ENCODE results near the gene USP53.
"Not testable (repeated sequence)": the region's sequence is repeated elsewhere in the genome, so short reads cannot be mapped to it uniquely, and the experiment has no call there.

USP53 gene

DNA sequence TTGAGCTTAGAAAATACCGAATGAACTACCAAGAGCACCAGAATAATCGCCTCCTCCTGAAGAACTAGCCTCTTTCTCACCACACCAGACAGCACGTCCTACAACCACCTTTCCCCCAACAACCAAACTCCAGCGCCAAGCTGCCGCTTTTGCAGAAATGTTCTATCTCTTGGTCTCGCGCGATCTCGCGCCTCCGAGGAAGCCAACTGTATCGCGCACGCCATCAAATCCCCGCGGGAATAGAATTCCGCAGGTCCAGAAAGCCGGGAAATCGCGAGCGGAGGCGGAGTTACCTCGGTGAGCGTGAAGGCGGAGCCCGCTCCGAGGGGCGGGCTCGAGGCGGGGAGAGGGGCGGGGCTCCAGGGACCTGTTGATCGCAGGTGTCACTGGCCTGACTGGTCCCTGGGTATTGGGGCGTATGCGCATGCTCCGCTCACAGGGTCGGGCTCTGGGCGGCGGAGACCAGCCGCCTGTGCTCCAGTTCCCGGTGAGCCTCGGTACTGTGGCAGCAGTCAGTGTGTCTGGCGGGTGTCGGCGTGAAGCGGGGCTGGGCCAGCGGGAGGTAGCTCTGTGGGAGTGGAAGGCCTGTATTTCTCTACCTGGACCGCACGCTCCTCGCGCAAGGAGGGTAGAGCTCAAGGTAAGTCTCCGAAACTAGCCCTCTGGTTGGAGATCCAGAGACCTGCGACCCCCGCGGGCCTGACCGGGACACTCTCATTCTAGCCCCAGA is at the start of gene USP53:
USP53 (plus strand) TSS at position 480 of the 730 bp plus-strand sequence. CDS start 27,047 bp downstream, outside the sequence.
- DNase-seq = peak; percentile 66 to 99 (median 88)

DNA sequence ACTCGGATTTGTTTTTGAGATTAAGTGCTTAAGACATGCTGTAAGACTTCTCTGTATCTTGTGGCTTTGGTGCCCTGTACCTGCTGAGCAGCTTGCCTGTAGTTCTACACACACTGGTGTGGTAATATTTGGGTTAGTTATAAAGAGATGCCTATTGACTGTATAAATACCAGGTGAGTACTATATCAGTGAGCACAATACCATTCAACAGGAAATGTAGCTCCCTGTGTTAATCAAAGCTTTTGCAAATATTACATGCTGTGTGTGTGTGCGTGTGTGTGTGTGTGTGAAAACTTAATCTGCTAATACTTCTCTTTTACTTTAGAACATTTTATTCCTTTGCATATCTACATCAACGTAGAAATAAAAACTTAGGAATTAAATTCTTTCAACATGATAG is 46.7 kb upstream of the USP53 start:
- no peak for DNase-seq

DNA sequence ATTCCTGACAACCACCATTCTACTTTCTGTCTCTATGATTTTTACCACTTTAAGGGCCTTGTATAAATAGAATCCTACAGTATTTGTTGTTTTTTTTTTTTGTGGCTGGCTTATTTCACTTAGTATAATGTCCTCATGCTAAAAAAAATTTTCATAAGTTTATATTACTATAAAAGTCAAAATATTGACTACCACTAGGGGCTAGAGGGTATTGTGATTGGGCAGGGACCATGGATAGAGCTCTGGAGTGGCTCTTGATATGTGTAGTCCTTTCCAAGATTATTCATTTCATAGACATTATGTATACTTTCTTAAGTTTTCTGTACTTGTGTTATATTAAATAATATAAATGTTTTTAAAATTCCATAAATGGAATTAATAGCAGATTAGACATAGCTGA is 42.3 kb upstream of the USP53 start:
- no peak for DNase-seq

DNA sequence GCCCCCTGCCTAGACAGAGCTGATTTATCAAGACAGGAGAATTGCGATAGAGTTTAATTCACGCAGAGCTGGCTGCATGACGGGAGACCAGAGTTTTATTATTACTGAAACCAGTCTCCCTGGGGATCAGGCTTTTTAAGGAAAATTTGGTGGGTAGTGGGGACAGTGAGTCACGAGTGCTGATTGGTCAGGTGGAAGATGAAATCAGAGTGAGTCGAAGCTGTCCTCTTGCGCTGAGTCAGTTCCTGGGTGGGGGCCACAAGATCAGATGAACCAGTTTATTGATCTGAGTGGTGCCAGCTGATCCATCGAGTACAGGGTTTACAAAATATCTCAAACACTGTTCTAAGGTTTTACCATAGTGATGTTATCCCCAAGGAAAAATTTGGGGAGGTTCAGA is 40.3 kb upstream of the USP53 start:
- no peak for DNase-seq

DNA sequence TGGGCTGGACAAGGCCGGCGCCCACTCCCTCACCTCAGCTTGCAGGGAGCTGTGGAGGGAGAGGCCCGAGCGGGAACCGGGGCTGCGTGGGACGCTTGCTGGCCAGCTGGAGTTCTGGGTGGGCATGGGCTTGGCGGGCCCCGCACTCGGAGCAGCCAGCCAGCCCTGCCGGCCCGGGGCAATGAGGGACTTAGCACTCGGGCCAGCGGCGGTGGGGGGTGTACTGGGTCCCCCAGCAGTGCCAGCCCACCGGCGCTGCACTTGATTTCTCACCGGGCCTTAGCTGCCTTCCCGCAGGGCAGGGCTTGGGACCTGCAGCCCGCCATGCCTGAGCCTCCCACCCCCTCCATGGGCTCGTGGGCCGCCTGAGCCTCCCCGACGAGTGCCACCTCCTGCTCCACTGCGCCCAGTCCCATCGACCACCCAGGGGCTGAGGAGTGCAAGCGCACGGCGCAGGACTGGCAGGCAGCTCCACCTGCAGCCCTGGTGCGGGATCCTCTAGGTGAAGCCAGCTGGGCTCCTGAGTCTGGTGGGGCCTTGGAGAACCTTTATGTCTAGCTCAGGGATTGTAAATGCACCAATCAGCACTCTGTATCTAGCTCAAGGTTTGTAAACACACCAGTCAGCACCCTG is 38.7 kb upstream of the USP53 start:
- not testable (repeated sequence) for DNase-seq

DNA sequence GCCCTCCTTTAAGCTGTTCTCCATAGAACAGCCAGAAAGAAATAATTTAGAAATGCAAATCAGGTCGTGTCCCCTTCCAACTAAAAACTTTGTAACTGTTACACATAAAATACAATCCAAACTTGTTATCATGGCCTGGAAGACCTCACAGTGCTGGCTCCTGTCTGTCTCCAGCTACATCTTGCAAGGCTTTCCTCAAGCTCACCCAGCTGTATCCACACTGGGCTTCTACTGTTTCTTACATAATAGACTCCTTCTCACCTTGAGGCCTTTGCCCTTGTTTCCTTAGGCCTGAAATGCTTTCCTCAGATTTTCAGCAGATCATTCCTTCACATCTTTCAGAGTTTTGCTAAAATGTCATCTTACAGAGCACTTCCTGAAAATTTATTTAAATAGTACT is 33.5 kb upstream of the USP53 start:
- no peak for DNase-seq

DNA sequence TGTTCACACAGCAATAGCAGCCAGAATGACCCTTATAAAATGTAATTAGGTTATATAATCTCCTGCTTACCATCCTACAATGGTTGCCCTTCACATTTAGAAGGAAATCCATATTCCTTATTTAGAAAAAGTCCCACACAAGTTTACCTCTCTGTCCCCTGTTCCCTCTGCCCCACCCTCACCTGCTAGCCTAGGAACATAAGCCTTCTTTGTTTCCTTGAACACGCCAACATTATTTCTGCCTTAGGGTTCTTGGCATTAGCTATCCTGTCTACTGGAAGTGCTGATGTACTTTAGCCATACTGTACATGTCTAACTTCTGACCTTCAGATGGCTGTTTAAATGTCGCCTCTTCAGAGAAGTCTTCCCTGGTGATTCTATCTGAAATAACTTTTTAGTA is 28.4 kb upstream of the USP53 start:
- DNase-seq = no peak

DNA sequence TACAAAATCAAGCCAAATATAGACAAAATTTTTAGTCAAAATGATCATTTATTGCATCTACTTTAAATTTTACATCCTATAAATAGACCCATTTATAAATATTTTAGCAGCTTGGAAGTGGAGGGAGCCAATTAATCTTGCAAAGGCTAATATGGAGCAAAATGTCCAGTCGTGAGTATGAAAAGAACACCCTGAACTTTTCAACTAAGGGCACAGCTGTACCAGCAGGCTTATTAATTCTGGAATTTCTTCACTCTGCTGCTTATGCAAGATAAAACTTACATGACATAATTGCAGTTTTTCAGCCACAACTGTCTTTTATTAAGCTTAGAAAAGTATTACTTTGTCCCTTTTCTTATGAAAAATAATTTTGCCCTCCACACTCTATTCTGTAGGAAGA is 22.9 kb upstream of the USP53 start:
- no peak for DNase-seq

DNA sequence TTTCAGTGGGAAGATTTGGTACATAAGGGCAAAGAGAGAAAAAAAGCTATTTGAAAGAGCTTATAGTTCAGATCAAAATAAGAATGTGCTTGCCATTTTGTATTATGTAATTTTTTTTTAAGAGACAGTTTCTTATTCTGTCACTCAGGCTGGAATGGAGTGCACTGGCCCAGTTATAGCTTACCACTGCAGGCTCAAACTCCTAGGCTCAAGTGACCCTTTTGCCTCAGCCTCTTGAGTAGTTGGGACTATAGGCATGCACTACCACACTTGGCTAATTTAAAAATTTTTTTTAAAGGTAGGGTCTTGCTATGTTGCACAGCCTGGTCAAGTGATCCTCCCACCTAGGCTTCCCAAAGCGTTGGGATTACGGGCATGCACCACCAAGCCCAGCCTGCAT is 22.2 kb upstream of the USP53 start:
- no peak for DNase-seq

DNA sequence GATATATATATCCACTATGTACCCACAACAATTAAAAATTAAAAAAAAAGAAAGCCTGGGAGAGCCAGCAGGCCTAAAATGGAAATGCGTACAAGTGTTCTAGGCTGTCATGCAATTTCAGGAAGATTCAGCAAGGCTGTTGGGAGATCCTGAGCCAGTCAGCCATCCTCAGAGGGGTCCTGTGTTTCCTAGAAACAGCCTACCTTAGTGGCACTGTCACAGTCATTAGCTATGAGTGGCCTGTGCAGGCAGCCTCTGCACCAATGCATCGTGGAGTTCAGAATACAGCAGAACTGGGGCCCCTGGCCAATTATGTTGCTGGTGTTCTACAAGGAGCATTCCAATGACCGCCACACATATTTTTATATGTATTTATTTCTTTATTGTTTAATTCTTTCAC is 21.0 kb upstream of the USP53 start:
- no peak for DNase-seq

DNA sequence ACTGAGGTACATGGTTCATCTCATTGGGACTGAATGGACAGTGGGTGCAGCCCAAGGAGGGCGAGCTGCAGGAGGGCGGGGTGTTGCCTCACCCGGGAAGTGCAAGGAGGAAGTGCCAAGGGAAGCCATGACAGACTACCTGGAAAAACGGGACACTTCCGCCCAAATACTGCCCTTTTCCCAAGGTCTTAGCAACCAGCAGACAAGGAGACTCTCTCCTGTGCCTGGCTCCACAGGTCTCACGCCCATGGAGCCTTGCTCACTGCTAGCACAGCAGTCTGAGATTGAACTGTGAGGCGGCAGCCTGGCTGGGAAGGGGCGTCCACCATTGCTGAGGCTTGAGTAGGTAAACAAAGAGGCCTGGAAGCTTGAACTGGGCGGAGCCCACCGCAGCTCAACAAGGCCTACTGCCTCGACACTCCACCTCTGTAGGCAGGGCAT is 14.7 kb upstream of the USP53 start:
- no peak for DNase-seq

DNA sequence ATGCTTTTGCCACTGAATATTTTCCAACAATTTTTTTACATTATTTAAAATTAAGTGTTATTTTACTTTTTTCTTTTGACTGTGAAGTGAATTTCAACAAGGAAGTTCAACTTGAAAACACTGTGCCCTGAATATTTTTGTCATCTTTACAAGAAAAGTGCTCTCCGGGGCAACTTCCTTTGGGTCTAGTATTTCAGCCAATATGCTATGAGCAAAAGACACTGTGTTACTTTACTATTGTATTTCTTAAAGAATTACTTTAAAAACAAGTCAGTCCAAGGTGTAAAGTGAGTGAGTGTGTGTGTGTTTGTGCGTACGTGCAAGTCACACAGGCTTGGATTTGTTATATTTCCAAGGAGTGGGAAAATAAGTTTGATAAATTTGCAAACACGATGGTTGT is 7.6 kb upstream of the USP53 start:
- DNase-seq = no peak

DNA sequence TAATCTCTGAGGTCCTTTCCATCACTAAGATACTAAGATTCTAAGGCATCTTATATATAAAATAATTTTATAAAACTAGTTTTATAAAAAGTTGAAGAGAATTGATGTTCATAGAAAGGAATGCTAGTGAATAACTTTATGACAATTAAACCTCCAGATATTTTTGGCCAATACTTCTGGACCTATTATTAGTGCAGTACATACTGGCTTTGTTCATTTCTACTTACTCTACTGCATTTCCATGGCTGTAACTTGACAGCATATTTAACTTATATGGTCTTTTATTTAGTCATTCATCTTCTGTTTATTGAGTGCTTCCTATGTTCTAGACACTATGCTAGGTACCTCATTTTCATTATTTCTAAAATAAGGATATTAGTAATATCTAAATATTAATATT is 6.8 kb upstream of the USP53 start:
- DNase-seq = no peak

DNA sequence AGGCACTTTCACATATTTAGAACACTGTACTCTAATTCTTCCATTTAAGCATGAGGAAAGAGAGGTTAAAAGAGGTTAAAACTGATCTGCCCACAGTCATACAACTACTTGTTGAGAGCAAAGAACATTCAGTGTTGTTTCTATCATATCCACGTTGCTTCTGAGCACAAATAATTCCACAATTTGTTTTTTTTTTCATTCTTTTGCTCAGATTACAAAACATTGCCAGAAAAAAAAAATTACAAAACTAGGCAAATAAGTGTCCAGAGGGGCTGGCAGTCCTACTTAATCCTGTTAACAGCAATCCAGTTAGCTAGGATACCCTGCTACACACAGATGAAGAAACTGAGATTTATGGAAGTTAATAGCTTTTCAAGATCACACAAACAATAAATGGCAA is 6.3 kb upstream of the USP53 start:
- DNase-seq = no peak

DNA sequence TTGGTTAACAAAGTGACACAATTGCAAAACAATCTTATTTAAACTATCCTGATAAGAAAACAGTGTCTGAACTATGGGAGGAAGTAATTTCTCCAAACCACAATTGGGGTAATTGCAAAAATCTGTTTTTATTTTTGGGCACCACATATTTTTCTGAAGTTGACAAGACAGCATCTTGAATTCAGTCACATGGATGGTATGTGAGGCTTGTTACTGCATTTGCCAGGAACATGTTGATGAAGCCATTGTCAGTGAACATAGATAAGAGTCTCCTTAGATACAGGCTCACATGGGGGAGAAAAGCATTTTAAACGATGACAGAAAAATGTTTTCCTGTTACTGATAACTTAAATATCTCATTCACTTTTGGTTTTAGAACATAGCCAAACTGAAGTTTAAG is 5.5 kb upstream of the USP53 start:
- DNase-seq = no peak

DNA sequence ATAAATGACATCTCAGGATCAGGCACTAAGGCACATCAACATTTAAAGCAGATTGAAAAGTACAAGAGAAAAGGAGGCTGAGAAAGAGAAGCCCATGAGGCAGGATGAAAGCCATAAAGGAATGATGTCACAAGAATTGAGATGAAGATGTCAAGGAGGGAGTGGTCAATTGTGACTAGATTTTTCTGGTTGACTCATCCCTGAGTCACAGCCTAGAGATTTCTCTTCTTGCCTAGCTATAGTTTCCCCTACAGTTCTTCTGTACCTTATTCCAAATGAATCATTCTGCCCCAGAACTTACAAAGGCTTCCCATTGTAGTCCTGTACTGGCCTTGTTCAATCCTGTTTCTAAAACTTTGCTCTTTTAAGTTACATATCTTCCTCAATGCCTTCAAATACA is 3.4 kb upstream of the USP53 start:
- no peak for DNase-seq

DNA sequence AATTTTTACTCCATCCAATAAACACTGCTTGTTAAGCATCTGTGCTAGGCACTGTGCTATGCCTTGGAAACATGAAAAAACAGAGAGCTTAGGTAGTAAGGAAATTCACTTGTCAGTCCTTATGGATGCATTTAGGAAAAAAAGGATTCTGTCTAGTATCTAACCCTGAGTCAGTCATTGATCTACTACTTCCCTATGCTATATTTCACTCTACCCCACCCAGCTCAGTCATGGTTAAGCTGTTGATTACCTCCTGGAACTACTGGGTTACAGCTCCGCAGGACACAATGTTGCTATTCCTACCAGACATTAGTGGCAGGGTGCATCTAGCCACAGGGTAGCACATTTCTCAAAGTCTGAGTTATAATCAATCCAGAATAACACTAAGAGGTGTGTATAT is 2.9 kb upstream of the USP53 start:
- DNase-seq = no peak

DNA sequence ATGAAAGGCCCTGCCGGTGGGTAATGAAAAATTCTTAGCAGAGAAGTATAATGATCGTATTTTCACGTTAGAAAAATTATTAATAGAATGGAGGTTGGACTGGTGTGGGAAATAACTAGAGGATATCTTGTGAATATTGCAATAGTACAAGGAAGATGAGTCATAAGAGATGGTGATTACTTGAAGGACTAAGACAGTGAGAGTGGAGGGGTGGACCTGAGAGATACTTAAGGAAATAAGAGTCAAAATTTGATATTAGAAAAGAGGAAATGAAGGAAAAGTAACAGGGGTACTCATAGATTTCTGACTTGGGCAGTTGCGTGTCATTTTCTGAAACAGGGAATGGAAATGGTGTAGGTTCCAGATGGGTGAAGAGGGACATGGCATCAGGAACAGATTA is 1.7 kb upstream of the USP53 start:
- DNase-seq = no peak

DNA sequence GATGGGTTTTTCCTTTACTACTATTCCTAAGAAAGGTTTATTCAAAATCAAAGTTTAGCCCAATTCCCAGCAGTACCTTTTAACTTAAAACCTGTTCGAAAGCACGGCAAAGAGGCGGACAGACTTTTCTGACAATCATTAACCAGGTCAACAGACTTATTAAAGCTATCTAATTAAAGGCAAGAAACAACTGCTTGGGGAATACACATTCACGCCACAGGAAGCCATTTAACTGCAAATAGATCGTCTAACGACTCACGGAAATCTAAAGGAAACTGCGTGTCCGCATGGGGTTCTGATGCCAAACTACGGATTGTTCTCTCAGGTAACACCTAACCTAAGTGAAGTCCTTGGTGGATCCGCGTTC is 663 bp upstream of the USP53 start:
- DNase-seq = peak in 1 of 14 donors; percentile 52

DNA sequence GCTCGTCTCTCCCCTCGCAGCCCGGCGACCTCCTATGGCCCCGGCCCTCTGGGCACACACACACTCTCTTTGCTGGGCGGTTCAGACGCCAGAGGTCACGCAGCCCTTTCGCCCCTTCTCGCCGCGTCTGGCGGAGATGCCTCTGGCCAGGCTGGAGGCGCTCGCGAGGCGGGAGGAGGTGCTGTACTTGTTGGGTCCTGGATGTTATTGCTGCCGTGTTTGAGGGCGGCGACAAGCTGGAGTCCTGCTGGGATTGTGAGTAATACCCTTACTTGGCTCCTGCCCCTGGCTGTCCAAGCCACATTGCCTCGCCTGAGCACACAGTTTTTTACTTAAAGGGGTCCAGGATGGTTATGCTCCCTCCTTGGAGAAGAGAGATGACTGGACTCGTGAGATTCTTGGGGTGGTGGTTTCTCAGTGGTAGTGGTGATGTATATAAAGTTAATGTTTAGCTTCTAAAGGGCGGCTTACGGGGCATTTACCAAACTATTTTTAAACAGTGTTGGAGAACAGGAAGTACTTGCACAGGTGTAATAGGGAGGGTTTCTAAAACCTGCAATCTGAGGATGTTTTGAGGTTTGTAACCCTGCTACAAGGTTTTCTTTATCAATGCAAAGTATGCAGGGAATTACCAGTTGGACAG is 572 bp downstream of the USP53 start:
- DNase-seq = peak in 12 of 14 donors; percentile 25 to 85 (median 77)

DNA sequence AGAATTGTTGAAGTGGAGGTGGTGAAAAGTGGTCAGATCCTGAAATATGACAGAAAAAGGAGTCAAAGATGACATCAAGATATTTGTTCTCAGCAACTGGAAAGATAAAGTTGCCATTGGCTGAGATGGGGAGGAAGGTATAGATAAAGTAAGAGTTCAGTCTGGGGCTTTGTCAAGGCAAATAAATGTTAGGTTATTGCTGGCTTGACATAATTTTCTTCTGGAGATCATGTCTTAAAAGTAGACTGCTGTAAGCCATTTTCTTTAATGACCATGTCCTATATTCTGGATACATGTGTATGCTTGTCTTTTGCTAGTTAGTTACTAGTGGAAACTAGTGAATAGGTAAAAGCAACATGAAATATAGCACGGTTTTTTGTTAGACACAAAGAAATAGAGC is 5.6 kb downstream of the USP53 start:
- no peak for DNase-seq

DNA sequence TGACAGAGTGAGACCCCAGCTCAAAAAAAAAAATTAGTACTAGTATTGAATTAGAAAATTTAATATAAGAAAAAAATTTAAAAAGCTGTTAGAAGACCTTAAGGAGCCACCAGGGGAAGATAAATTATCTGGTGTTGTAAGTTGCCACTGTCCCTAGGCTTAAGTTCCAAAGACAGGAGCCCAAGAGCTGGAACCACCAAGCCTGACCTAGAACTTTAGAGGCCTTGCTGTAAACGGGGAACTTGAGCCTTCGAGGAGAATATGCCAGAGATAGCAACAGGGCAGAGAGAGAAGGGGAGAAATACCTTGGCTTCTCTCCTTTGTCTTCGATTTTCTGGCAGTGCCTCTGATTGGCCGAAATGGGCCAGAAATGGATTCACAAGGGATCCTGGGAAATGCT is 8.9 kb downstream of the USP53 start:
- no peak for DNase-seq

DNA sequence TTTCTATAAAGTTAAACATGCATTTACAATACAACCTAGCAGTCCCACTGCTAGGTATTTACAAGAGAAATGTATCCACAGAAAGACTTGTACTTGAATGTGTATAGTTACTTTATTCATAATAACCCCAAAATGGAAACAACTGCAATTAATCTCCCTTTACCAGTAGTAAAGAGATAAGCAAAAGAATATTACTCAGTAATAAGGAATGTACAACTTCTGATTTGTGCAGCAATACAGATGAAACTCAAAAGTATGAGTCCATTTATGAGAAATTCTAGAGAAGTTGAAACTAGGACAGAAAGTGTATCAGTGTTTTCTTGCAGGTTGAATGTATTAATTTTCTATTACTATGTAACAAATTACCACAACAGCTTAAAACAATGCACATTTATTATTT is 15.2 kb downstream of the USP53 start:
- no peak for DNase-seq

DNA sequence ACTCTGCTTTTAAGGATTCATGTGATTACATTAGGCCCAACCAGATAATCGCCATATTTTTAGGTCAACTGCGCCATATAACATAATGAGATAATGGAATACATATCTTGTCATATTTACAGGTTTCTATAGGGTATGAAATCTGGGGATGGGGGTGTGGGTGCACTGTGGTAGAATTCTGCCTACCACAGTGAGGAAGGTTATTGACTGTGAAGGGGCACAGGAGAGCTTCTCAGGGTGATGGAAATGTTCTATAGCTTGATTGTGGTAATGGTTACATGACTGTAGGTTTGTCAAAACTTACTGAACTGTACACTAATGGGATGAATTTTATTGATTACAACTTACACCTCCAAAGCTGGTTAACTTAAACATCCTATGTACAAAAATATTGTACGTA is 15.9 kb downstream of the USP53 start:
- no peak for DNase-seq

All from C1 segment of cervical spinal cord (tissue), 14 donors.